Ovary (tissue), 9 donors: ENCODE results near the gene OR2T11. TPM values are rescaled to one million over a fixed set of nuclear protein-coding genes. Genes with fewer than 3 reads are reported as not detected.

Experiments used
- DNase-seq, 5 donors: peaks; one replicate each; pipeline ENCODE4 v3.0.0-alpha.2; 2019 to 2020
- H3K27ac ChIP-seq, 2 donors: fragments of 200-600 bp; one replicate each; pipeline versions ENCODE4 v1.5.1 to v1.8.0; 2019 to 2022
- H3K27me3 ChIP-seq: fragments of 200-600 bp; one replicate; pipeline ENCODE4 v1.8.0; 2022
- H3K36me3 ChIP-seq: fragments of 200-600 bp; sonication (generic); one replicate; pipeline ENCODE4 v1.5.1; 2019
- H3K4me1 ChIP-seq: one replicate; pipeline ENCODE4 v1.8.1; 2013; ENCODE audit warnings: mild to moderate bottlenecking, moderate library complexity; ENCODE audit not compliant: insufficient read depth
- H3K4me3 ChIP-seq: fragments of 200-600 bp; sonication (generic); one replicate; pipeline ENCODE4 v1.5.1; 2017
- H3K9me3 ChIP-seq, 2 donors: fragments of 200-600 bp in 1 of 2; sonication (generic) in 1 of 2; one replicate each; pipeline versions ENCODE4 v1.5.1 to v1.8.1; 2013 to 2019; ENCODE audit warnings: mild to moderate bottlenecking in 1 of 2, moderate library complexity in 1 of 2
- EP300 ChIP-seq: sonication (generic); formaldehyde crosslinking; IDR thresholded peaks from one replicate; pipeline ENCODE4 v1.6.1; 2017; ENCODE audit warnings: antibody characterized with exemption
- POLR2A ChIP-seq: fragments of 450-650 bp; IDR thresholded peaks from one replicate; pipeline ENCODE4 v1.6.1; 2017; ENCODE audit warnings: antibody characterized with exemption, mild to moderate bottlenecking, moderate library complexity
- WGBS, 3 donors: extraction: QIAGEN DNeasy Blood & Tissue Kit in 1 of 3; methylation state at CpG; one replicate each; pipeline versions ENCODE4 v1.1.5 to v1.1.7; 2013 to 2017; 5-methylcytosine and 5-hydroxymethylcytosine counted together
- intact Hi-C, 4 donors: fragments of 100-400 bp; cut with DNase I; formaldehyde crosslinking; loops; one replicate each; pipeline versions ENCODE4 v1.11.0 to v1.15.1; 2022 to 2023
- polyA plus RNA-seq, 2 donors: library from polyadenylated mRNA; stranded (reverse); fragments of 200-250 nt in 1 of 2; fragments of 350-450 nt in 1 of 2; fragmentation: Illumina TruSeq in 1 of 2; extraction: RNeasy Lipid Tissue Mini Kit (QIAGEN cat#74804) in 1 of 2; gene quantifications; one replicate each; pipeline ENCODE4 v1.2.3, GENCODE V29; 2013 to 2014
- total RNA-seq, 7 donors: library from RNA; depleted of rRNA in 2 of 7; stranded (reverse); fragments of >200 nt in 2 of 7; fragmentation: NEBNext Ultra II Directional in 3 of 7; extraction: Animal tissue kit (Norgen Biotek cat#: 25700) in 3 of 7; gene quantifications; one replicate each; pipeline versions ENCODE4 v1.1.0 to v1.2.4, GENCODE V29; 2016 to 2023
- TF ChIP-seq, protein P1 (sequence below), 3 donors: fragments of 450-650 bp in 2 of 3; fragments of 200-600 bp in 1 of 3; IDR thresholded peaks; one replicate each; pipeline versions ENCODE4 v1.5.1 to v1.8.0; 2016 to 2022; ENCODE audit warnings: antibody characterized with exemption in 3 of 3, mild to moderate bottlenecking in 1 of 3
- donor health status: DM: no; HTN: no; CAD: no; lungs with moderate emphysema.
- donor health status: DM: no; HTN: no; CAD: no.
- donor health status: Bipolar disorder and iron deficiency.
- donor health status: DM: yes; HTN: yes; CAD: no.
- donor health status: DM: no; HTN: no; CAD: no.
- donor health status: DM: yes; HTN: yes; CAD: no.

Gene OR2T11
- total and polyA plus RNA-seq, 9 donors, result 0.11 TPM; not detected in 8

- intact Hi-C loops, result no loop called here
- Histone ChIP-seq H3K27ac (no peak overlapping the region), H3K36me3 (no peaks in the 10 kb centered on the region), H3K4me3 (no peak overlapping the region), H3K4me1 (no peaks in the 10 kb centered on the region), H3K27me3 (no peaks in the 10 kb centered on the region), H3K9me3 (no peaks in the 10 kb centered on the region)
- 78 to 84% (median 78%) methylated on average over 9 of the region's 9 CpGs for WGBS, 3 donors
- DNase-seq, result no peak
- TF ChIP-seq POLR2A (no peak), EP300 (no peak)
- TF ChIP-seq, protein P1, sequence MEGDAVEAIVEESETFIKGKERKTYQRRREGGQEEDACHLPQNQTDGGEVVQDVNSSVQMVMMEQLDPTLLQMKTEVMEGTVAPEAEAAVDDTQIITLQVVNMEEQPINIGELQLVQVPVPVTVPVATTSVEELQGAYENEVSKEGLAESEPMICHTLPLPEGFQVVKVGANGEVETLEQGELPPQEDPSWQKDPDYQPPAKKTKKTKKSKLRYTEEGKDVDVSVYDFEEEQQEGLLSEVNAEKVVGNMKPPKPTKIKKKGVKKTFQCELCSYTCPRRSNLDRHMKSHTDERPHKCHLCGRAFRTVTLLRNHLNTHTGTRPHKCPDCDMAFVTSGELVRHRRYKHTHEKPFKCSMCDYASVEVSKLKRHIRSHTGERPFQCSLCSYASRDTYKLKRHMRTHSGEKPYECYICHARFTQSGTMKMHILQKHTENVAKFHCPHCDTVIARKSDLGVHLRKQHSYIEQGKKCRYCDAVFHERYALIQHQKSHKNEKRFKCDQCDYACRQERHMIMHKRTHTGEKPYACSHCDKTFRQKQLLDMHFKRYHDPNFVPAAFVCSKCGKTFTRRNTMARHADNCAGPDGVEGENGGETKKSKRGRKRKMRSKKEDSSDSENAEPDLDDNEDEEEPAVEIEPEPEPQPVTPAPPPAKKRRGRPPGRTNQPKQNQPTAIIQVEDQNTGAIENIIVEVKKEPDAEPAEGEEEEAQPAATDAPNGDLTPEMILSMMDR (IDR thresholded peaks at IDR 0.05), result no peak
Observed at GRCh38 chr1:248627971-248628844, 6.7 kb downstream of the OR2T11 start.

DNA sequence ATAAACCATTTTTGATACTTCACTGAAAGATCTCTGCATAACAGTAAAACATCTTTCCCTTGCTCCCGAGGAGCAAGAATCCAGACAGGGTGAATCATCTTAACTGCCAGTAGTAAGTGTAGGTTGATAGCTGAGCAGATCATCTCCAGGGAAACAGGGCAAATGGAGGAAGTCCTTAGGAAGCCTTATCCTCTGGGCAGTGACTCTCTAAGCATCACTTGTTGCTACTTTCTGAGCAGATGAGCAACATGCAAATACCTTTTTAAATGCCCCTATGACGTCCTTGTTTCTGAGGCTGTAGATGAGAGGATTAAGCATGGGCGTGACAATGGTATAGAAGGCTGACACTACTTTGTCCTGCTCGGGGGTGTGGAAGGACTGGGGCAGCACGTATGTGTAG is 8.9 kb downstream of the OR2T11 start:
- Histone ChIP-seq H3K27ac (no peak overlapping the region), H3K9me3 (no peaks in the 10 kb centered on the region), H3K36me3 (no peaks in the 10 kb centered on the region), H3K4me1 (no peaks in the 10 kb centered on the region), H3K4me3 (no peak overlapping the region), H3K27me3 (no peaks in the 10 kb centered on the region)
- no peak for DNase-seq
- intact Hi-C loops, result no loop called here
- 65 to 72% (median 68%) methylated on average over 5 of the region's 5 CpGs for WGBS, 3 donors
- TF ChIP-seq, protein P1 (IDR thresholded peaks at IDR 0.05), result no peak
- TF ChIP-seq POLR2A (no peak), EP300 (no peak)

GRCh38 chr1:248625166-248625565 is 9.7 kb downstream of the OR2T11 start:
- Histone ChIP-seq H3K4me1 (no peaks in the 10 kb centered on the region), H3K9me3 (no peaks in the 10 kb centered on the region), H3K36me3 (no peaks in the 10 kb centered on the region), H3K27ac (no peak overlapping the region), H3K4me3 (no peak overlapping the region), H3K27me3 (no peaks in the 10 kb centered on the region)
- 53 to 59% (median 56%) methylated on average over 4 of the region's 4 CpGs for WGBS, 3 donors
- no peak for DNase-seq
- TF ChIP-seq POLR2A, result no peak
- TF ChIP-seq, protein P1 (IDR thresholded peaks at IDR 0.05), result no peak
- TF ChIP-seq EP300, result no peak
- intact Hi-C loops, result no loop called here

GRCh38 chr1:248622570-248623001 is 12.3 kb downstream of the OR2T11 start:
- DNase-seq, result no peak
- TF ChIP-seq, protein P1 (IDR thresholded peaks at IDR 0.05), result no peak
- TF ChIP-seq EP300 (no peak), POLR2A (no peak)
- H3K9me3 ChIP-seq, result no peaks in the 10 kb centered on the region
- H3K36me3 ChIP-seq, result no peaks in the 10 kb centered on the region
- WGBS, 3 donors, result 58 to 68% (median 66%) methylated on average over 4 of the region's 4 CpGs
- H3K27ac ChIP-seq, result no peak overlapping the region
- H3K4me3 ChIP-seq, result no peak overlapping the region
- H3K27me3 ChIP-seq, result no peaks in the 10 kb centered on the region
- no peaks in the 10 kb centered on the region for H3K4me1 ChIP-seq
- intact Hi-C loops, result no loop called here
